Prostate gland (tissue), 2 donors: ENCODE measurements around the gene MUC12.

ENCODE experiments used
- POLR2A ChIP-seq: fragments of 450-650 bp; IDR thresholded peaks from one replicate; pipeline ENCODE4 v1.6.1; 2016; ENCODE audit warnings: antibody characterized with exemption, mild to moderate bottlenecking
- POLR2AphosphoS5 ChIP-seq: sonication (generic); formaldehyde crosslinking; IDR thresholded peaks from one replicate; pipeline ENCODE4 v1.6.1; 2017; ENCODE audit warnings: antibody characterized with exemption
- TF ChIP-seq, protein P1 (sequence below), 4 experiments: fragments of 200-600 bp in 2 of 4; fragments of 450-650 bp in 2 of 4; sonication (generic) in 2 of 4; IDR thresholded peaks; 1 replicate in 3 of 4; 2 replicates in 1 of 4; pipeline ENCODE4 v1.5.1; 2016 to 2019; ENCODE audit warnings: antibody characterized with exemption in 4 of 4, mild to moderate bottlenecking in 2 of 4, moderate library complexity in 2 of 4

GRCh38 chr7:100966542-100967291 lies 2.6 kb upstream of the MUC12 start:
- TF ChIP-seq, protein P1, sequence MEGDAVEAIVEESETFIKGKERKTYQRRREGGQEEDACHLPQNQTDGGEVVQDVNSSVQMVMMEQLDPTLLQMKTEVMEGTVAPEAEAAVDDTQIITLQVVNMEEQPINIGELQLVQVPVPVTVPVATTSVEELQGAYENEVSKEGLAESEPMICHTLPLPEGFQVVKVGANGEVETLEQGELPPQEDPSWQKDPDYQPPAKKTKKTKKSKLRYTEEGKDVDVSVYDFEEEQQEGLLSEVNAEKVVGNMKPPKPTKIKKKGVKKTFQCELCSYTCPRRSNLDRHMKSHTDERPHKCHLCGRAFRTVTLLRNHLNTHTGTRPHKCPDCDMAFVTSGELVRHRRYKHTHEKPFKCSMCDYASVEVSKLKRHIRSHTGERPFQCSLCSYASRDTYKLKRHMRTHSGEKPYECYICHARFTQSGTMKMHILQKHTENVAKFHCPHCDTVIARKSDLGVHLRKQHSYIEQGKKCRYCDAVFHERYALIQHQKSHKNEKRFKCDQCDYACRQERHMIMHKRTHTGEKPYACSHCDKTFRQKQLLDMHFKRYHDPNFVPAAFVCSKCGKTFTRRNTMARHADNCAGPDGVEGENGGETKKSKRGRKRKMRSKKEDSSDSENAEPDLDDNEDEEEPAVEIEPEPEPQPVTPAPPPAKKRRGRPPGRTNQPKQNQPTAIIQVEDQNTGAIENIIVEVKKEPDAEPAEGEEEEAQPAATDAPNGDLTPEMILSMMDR (IDR thresholded peaks at IDR 0.05), result no peak
- TF ChIP-seq POLR2A (peak; percentile 1), POLR2AphosphoS5 (no peak)
